Stimulated activated CD8-positive, alpha-beta memory T cell treated with anti-CD3 and anti-CD28 coated beads, Interleukin-4, amount 100 ng/mL, for 4 hours (primary cell): ENCODE measurements around the gene MCOLN3.

Experiments used
- DNase-seq, 2 donors: peaks; one replicate each; pipeline ENCODE4 v3.0.0-alpha.2; 2020; ENCODE audit warnings: low read depth in 2 of 2, low spot score in 1 of 2

Gene MCOLN3, protein sequence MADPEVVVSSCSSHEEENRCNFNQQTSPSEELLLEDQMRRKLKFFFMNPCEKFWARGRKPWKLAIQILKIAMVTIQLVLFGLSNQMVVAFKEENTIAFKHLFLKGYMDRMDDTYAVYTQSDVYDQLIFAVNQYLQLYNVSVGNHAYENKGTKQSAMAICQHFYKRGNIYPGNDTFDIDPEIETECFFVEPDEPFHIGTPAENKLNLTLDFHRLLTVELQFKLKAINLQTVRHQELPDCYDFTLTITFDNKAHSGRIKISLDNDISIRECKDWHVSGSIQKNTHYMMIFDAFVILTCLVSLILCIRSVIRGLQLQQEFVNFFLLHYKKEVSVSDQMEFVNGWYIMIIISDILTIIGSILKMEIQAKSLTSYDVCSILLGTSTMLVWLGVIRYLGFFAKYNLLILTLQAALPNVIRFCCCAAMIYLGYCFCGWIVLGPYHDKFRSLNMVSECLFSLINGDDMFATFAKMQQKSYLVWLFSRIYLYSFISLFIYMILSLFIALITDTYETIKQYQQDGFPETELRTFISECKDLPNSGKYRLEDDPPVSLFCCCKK

GRCh38 chr1:85048296-85049064, at the start of gene MCOLN3:
MCOLN3 (minus strand) TSS chr1:85048500; CDS start chr1:85045360, 3,140 bp downstream.
- DNase-seq = no peak

DNA sequence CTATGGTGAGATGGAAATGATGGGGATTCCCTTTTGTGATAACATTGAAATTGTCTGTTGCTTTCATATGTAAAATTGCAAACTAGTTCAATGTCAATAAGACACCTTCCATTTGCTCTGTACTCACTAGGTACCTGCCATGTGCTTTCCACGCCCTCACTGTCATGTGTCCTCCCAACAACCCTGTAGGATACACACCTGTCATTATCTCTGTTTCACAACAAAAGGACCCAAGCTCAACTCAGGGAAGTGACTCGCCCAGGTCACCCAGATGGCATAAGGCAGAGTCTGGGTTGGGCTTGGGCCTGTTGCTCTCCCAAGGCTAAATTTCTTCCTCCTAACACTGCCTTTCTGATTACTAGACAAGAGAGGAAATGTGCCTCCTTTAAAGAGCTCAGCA, 45.3 kb upstream of the MCOLN3 start:
- DNase-seq = no peak

GRCh38 chr1:85091671-85092280, 43.5 kb upstream of the MCOLN3 start:
- no peak for DNase-seq

- no peak for DNase-seq
Measured at GRCh38 chr1:85090225-85090624, 41.9 kb upstream of the MCOLN3 start.

- DNase-seq = no peak
Measured at GRCh38 chr1:85089203-85089602, 40.9 kb upstream of the MCOLN3 start.

- DNase-seq = no peak
Measured at GRCh38 chr1:85088408-85088784, 40.1 kb upstream of the MCOLN3 start.

DNA sequence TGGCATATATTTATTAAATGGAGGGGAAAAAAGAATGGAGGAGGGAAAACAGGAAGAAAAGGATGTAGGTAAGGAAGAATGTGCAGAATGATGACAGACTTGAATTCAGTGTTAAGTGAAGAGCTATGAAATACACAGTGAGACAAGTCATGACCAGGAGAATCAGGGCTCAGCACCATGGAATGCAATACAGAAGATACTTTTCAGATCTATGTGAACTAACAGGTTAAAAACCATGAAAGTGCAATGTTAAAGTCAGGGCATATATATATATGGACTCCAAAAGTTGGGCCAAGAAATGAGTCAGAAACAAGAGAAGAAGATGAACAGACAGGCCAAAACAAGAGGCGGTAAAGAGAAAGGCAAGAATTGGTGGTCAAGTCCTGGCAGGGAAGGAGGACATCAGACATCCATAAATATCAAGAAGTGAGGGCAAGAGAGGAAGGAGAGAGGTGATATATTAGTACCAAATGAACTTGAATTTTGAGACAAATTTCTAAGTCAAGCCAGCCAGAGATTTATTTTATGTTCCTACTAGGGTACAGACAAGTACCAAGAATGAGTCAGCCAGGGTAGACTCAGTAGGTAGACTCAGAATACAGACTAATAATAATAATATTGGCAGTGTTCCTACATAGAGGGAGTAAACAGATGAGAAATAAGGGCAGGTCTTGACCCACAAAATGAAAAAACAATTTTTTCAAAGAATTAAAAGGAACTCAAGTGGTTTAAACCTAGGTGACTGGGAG, 39.5 kb upstream of the MCOLN3 start:
- DNase-seq = no peak

- no peak for DNase-seq
Measured at GRCh38 chr1:85085417-85085816, 37.1 kb upstream of the MCOLN3 start.

GRCh38 chr1:85078903-85079302, 30.6 kb upstream of the MCOLN3 start:
- no peak for DNase-seq

GRCh38 chr1:85074365-85074964, 26.2 kb upstream of the MCOLN3 start:
- DNase-seq = no peak

DNA sequence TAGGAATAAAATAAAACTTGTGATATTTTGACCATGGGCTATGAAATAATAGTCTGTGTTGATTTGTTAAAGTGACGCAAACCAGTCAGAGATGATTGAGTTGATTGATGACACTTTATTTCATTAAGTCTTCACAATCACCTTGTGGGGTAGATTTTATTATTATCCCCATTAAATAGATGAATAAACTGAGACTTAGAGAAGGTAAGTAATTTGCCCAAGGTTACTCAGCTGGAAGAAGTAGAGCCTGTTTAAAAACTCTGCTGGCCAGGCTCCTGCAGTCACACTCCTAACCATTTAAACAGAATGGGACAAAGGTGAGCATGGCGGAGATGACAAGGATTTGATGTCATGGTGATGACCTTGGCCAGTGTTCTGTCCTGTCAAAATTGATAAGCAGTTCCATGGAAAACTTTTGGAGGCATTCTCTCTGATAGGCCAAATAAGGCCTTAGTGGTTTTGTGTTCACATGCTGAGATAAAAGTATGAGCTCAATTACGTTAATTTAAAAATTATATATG, 22.7 kb upstream of the MCOLN3 start:
- DNase-seq = no peak

DNA sequence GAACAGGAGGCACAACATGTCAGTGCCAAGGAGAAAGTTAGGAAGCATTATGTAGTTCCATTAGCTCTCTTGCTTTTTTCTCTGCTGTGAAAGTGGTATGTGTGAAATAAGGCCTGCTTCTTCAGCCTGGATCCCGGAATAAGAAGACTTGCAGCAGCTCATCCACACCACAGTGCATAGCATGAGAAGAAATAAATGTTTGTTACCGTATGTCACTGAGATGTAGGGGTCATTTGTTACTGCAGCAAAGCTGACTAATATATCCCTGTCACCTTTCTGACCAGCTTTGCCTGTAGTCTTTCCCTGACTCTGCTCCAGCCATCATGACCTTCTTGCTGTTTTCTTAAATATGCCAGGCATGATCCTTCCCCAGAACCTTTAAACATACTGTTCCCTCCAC, 20.5 kb upstream of the MCOLN3 start:
- no peak for DNase-seq

- no peak for DNase-seq
Measured at GRCh38 chr1:85065550-85065949, 17.2 kb upstream of the MCOLN3 start.

GRCh38 chr1:85062425-85063026, 14.2 kb upstream of the MCOLN3 start:
- no peak for DNase-seq

DNA sequence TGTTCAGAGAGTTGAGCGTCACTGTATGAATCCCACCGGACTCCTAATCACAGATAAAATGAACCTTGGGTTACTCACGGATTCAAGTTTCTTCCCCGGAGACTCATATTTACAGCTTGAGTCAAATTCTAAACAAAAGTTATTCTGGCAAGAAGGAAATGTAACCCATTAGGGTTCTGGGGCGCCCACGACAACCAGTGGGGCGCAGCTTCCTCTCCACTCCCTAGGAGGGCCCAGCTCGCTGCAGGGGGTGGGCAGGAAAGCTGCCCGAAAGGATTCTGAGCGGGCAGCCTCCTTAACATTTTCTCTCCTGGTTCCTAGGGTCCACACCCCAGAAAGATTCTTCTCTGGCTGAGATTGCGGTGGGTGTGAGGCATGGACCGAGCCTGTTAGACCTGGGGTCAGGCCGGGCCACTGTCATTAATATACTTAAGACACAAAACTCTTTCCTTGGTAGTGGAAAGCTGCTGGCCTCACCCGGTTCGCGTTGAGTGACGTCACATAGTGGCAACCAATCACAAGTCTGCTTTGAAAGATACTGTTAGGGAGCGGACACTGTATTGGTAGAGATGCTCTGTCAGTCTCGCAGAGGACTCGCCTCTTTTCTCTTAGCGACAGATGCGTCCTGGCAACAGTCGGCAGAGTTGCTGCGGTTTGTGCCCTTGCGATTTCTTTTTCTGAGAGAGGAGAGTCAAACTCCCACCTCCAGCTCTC, 13.6 kb upstream of the MCOLN3 start:
- DNase-seq = peak; percentile 62 to 65

- no peak for DNase-seq
Measured at GRCh38 chr1:85060038-85060437, 11.7 kb upstream of the MCOLN3 start.

GRCh38 chr1:85059563-85059962, 11.3 kb upstream of the MCOLN3 start:
- no peak for DNase-seq

DNA sequence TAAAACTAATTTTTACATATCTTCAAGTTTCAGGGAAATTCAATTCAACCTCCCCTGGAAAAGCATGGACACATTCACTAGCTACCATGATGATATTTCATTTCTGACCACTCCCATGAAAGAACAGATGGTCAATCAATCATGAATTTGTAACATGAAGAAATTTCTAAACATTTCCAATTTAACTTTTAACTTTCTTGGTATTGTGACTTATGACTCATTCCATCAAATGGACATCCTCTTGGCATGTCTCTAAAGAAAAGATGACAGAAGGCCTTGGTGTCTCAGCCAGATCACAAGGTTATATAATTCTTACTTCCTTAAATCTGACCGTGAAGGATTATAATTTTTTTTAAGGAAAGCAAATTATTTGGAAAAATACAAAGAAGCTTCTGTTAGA, 10.5 kb upstream of the MCOLN3 start:
- DNase-seq = no peak

GRCh38 chr1:85058311-85058710, 10.0 kb upstream of the MCOLN3 start:
- no peak for DNase-seq
